H1 (cell line): ENCODE measurements around the gene AKAP9. TPM values are rescaled to one million over a fixed set of nuclear protein-coding genes. Genes with fewer than 3 reads are reported as not detected.

ENCODE experiments used
- BCL11A ChIP-seq, 2 experiments: IDR thresholded peaks; one replicate each; pipeline ENCODE4 v1.6.1; 2011; ENCODE audit warnings: low read depth in 2 of 2, low read length in 2 of 2, mild to moderate bottlenecking in 2 of 2
- CHD1 ChIP-seq: IDR thresholded peaks from 2 replicates; pipeline ENCODE4 v1.6.1; 2012; ENCODE audit warnings: low read depth, low read length, improper control_type of control experiment
- EP300 ChIP-seq, 2 experiments: IDR thresholded peaks; 1 replicate in 1 of 2; 2 replicates in 1 of 2; pipeline ENCODE4 v1.6.1; 2011 to 2012; ENCODE audit warnings: low read depth in 2 of 2, low read length in 2 of 2, mild to moderate bottlenecking in 2 of 2, borderline replicate concordance in 1 of 2, inconsistent platforms in 1 of 2, moderate library complexity in 1 of 2
- SIX5 ChIP-seq: IDR thresholded peaks from 2 replicates; pipeline ENCODE4 v1.6.1; 2011; ENCODE audit warnings: mild to moderate bottlenecking, low read depth, low read length
- polyA plus RNA-seq, 7 experiments: library from polyadenylated mRNA; depleted of rRNA in 3 of 7; stranded (reverse) in 5 of 7; unstranded in 2 of 7; fragments of >200 nt in 5 of 7; fragments of 200-250 nt in 2 of 7; gene quantifications; 1 replicate in 5 of 7; 2 replicates in 1 of 7; 4 replicates in 1 of 7; pipeline versions ENCODE4 v1.2.1 to v1.2.3, GENCODE V29; 2011 to 2013; ENCODE audit warnings: missing spikeins in 2 of 7, mixed read lengths in 2 of 7
- total RNA-seq: library from RNA; stranded (reverse); fragmentation: NEBNext Ultra II Directional; extraction: Animal tissue kit (Norgen Biotek cat#: 25700); gene quantifications from 2 replicates; pipeline ENCODE4 v1.2.1, GENCODE V29; 2021
- TF ChIP-seq, protein P1 (sequence below): fragments of 300-600 bp; sonication (generic); IDR thresholded peaks from 2 replicates; pipeline ENCODE4 v1.7.1; 2012; ENCODE audit warnings: low read length, moderate library complexity, mild to moderate bottlenecking, inconsistent platforms; ENCODE audit not compliant: insufficient replicate concordance

Gene AKAP9
- total and polyA plus RNA-seq, 2 of the 8 experiments (the other 6 are each of a cell fraction or from before 2014, with no cell fraction given) = 6.2 to 26.3 TPM

DNA sequence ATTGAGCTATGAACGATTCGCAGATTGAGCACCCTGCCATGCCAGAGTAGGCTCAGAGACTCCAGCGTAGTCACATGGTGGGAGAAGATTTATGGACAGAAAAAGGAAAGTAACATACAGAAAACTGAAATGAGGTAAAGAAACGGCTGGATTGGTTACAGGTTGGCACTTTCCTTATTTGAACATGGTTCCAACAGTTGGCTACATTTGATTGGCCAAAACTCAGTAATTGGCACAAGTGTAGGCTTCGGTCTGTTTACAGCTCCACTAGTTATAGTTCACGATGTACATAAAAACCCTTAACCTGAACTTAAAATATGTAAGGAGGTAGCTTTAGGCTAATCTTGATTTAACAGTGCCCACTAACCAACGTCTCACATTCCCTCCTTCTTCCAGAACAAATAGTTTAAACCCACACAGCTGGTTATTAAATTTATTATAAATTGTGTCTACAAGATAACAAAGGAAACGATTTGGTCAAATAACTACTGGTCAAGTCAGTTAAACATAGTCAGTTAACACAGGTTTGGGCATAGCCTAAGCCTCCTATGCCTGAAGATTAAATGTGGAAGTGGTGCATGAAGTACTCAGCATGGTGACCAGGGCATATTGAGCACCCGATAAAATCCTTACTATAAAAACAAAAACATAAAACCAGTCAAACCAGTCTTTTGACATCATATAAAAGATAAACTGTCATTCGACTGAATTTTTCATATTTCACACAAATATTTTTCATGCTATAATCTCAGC is 42.2 kb upstream of the AKAP9 start (continued):
- no peak for TF ChIP-seq SIX5
- TF ChIP-seq EP300 (IDR thresholded peaks at IDR 0.05; ENCODE audit: borderline replicate concordance in 1 of 2, low read depth in 2 of 2, low read length in 2 of 2) = no peak
- TF ChIP-seq, protein P1, sequence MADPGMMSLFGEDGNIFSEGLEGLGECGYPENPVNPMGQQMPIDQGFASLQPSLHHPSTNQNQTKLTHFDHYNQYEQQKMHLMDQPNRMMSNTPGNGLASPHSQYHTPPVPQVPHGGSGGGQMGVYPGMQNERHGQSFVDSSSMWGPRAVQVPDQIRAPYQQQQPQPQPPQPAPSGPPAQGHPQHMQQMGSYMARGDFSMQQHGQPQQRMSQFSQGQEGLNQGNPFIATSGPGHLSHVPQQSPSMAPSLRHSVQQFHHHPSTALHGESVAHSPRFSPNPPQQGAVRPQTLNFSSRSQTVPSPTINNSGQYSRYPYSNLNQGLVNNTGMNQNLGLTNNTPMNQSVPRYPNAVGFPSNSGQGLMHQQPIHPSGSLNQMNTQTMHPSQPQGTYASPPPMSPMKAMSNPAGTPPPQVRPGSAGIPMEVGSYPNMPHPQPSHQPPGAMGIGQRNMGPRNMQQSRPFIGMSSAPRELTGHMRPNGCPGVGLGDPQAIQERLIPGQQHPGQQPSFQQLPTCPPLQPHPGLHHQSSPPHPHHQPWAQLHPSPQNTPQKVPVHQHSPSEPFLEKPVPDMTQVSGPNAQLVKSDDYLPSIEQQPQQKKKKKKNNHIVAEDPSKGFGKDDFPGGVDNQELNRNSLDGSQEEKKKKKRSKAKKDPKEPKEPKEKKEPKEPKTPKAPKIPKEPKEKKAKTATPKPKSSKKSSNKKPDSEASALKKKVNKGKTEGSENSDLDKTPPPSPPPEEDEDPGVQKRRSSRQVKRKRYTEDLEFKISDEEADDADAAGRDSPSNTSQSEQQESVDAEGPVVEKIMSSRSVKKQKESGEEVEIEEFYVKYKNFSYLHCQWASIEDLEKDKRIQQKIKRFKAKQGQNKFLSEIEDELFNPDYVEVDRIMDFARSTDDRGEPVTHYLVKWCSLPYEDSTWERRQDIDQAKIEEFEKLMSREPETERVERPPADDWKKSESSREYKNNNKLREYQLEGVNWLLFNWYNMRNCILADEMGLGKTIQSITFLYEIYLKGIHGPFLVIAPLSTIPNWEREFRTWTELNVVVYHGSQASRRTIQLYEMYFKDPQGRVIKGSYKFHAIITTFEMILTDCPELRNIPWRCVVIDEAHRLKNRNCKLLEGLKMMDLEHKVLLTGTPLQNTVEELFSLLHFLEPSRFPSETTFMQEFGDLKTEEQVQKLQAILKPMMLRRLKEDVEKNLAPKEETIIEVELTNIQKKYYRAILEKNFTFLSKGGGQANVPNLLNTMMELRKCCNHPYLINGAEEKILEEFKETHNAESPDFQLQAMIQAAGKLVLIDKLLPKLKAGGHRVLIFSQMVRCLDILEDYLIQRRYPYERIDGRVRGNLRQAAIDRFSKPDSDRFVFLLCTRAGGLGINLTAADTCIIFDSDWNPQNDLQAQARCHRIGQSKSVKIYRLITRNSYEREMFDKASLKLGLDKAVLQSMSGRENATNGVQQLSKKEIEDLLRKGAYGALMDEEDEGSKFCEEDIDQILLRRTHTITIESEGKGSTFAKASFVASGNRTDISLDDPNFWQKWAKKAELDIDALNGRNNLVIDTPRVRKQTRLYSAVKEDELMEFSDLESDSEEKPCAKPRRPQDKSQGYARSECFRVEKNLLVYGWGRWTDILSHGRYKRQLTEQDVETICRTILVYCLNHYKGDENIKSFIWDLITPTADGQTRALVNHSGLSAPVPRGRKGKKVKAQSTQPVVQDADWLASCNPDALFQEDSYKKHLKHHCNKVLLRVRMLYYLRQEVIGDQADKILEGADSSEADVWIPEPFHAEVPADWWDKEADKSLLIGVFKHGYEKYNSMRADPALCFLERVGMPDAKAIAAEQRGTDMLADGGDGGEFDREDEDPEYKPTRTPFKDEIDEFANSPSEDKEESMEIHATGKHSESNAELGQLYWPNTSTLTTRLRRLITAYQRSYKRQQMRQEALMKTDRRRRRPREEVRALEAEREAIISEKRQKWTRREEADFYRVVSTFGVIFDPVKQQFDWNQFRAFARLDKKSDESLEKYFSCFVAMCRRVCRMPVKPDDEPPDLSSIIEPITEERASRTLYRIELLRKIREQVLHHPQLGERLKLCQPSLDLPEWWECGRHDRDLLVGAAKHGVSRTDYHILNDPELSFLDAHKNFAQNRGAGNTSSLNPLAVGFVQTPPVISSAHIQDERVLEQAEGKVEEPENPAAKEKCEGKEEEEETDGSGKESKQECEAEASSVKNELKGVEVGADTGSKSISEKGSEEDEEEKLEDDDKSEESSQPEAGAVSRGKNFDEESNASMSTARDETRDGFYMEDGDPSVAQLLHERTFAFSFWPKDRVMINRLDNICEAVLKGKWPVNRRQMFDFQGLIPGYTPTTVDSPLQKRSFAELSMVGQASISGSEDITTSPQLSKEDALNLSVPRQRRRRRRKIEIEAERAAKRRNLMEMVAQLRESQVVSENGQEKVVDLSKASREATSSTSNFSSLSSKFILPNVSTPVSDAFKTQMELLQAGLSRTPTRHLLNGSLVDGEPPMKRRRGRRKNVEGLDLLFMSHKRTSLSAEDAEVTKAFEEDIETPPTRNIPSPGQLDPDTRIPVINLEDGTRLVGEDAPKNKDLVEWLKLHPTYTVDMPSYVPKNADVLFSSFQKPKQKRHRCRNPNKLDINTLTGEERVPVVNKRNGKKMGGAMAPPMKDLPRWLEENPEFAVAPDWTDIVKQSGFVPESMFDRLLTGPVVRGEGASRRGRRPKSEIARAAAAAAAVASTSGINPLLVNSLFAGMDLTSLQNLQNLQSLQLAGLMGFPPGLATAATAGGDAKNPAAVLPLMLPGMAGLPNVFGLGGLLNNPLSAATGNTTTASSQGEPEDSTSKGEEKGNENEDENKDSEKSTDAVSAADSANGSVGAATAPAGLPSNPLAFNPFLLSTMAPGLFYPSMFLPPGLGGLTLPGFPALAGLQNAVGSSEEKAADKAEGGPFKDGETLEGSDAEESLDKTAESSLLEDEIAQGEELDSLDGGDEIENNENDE = no peak
- no peak for TF ChIP-seq CHD1
- TF ChIP-seq BCL11A (IDR thresholded peaks at IDR 0.05; ENCODE audit: low read depth in 2 of 2, low read length in 2 of 2) = no peak
